A673 (cell line): ENCODE measurements around the gene GPA33.

ENCODE experiments used
- EZH2 ChIP-seq: fragments of 200-600 bp; sonication (generic); IDR thresholded peaks from 2 replicates; pipeline ENCODE4 v1.6.1; 2017; ENCODE audit warnings: borderline replicate concordance, low read depth, mild to moderate bottlenecking, mixed read lengths, antibody characterized with exemption, low read length; ENCODE audit not compliant: poor library complexity, severe bottlenecking
- TF ChIP-seq, protein P1 (sequence below): fragments of 300-800, 200-600 bp; sonication (generic); conservative IDR thresholded peaks from 2 replicates; pipeline ENCODE4 v1.5.1; 2017; ENCODE audit warnings: low read depth, mild to moderate bottlenecking, antibody characterized with exemption, low read length, moderate library complexity, mixed read lengths

DNA sequence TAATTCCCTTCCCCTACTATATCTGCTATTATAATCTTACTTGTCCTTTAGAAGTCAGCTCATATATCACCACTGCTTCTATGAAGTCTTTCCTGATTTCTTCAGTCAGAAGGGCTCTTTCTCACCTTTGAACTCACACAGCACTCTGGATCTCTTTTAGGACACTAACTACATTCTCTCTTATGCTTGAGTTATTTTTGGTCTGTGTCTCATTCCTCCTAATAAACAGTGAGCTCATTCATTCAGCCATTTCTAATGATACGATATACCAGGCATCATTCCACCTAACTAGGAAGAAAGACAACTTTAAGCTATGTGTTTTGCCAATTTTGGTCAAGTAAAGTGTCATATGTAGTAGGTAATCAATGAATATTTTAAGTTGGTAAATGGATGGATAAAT, 2.5 kb upstream of the GPA33 start:
- TF ChIP-seq, protein P1, sequence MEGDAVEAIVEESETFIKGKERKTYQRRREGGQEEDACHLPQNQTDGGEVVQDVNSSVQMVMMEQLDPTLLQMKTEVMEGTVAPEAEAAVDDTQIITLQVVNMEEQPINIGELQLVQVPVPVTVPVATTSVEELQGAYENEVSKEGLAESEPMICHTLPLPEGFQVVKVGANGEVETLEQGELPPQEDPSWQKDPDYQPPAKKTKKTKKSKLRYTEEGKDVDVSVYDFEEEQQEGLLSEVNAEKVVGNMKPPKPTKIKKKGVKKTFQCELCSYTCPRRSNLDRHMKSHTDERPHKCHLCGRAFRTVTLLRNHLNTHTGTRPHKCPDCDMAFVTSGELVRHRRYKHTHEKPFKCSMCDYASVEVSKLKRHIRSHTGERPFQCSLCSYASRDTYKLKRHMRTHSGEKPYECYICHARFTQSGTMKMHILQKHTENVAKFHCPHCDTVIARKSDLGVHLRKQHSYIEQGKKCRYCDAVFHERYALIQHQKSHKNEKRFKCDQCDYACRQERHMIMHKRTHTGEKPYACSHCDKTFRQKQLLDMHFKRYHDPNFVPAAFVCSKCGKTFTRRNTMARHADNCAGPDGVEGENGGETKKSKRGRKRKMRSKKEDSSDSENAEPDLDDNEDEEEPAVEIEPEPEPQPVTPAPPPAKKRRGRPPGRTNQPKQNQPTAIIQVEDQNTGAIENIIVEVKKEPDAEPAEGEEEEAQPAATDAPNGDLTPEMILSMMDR = no peak
- TF ChIP-seq EZH2 = no peak
